CD4-positive, alpha-beta T cell treated with Interleukin-15 for 4 hours (primary cell): ENCODE results near the gene SLC39A11.

ENCODE experiments used
- DNase-seq: peaks from one replicate; pipeline ENCODE4 v3.0.0-alpha.2; 2020; ENCODE audit warnings: low spot score

The SLC39A11 gene

GRCh38 chr17:73042809-73043685 is 49.4 kb downstream of the SLC39A11 start:
- no peak for DNase-seq

- DNase-seq: no peak
Measured at GRCh38 chr17:73042225-73042624, 50.3 kb downstream of the SLC39A11 start.

- DNase-seq: no peak
Measured at GRCh38 chr17:73039282-73039681, 53.2 kb downstream of the SLC39A11 start.

GRCh38 chr17:73031472-73031871 is 61.0 kb downstream of the SLC39A11 start:
- DNase-seq: no peak

DNA sequence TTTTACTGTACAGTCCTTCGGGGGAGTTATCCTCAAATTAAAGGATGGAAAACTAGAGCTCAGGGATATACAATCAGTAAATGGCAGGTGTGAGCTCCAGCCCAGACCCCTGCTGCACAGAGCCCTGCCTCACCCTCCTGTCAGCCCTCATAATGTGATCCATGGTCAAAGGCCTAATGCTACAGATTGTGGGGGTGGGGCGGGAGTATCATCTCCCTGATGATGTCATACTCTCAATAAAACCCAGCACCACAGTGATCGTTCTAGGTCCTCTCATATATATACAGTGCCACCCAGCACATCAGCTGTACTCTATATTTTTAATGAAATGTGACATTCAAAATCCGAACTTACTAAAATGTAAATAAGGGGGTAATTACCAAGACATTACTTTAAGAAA is 61.5 kb downstream of the SLC39A11 start:
- no peak for DNase-seq

DNA sequence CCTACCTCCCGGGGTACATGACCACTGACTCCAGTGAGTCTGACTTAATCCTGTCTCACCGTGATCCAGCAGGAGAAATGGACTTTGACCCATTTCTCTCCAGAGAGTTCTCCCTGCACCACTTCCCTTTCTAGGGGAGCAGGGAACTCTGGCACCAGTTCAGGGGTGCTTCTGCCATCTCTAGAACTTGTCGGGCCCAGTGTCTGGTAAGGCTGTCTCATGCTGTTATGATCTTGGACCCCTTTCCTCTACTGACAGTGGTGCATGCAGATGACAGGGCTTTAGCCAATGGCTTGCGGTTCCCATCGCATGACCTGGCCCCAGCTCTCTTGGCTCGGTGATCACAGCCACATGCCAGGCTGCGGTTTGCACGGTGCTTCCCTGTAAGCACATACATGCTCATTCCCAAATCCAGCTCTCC is 62.0 kb downstream of the SLC39A11 start:
- DNase-seq: no peak

DNA sequence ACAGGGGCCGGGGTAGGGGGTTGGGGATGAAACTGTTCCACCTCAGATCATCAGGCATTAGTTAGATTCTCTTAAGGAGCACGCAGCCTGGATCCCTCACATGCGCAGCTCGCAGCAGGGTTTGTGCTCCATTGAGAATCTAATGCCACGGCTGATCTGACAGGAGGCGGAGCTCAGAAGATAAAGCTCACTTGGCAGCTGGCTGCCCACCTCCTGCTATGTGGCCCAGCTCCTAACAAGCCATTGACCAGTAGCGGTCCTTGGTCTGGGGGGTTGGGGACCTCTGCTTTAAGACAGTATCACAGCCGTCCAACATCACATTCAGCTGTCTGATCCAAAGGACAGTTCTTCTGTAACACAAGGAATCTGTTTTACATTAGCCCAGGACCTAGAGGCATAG is 62.5 kb downstream of the SLC39A11 start:
- DNase-seq: no peak

DNA sequence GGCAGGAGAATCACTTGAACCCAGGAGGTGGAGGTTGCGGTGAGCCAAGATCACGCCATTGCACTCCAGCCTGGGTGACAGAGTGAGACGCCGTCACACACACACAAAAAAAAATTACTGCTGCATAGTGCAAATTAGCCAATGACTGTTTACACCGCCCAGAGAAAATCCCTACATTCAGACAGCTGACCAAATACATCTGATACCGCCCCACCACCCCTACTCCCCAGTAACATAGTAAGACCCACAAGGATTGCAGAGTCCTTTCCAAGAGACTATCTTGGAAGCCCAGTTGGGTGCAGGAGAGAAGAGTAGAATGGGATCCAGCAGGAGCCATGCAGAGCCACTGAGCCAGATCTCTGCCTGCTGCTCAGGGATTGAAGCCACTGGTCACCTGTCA is 63.5 kb downstream of the SLC39A11 start:
- no peak for DNase-seq

DNA sequence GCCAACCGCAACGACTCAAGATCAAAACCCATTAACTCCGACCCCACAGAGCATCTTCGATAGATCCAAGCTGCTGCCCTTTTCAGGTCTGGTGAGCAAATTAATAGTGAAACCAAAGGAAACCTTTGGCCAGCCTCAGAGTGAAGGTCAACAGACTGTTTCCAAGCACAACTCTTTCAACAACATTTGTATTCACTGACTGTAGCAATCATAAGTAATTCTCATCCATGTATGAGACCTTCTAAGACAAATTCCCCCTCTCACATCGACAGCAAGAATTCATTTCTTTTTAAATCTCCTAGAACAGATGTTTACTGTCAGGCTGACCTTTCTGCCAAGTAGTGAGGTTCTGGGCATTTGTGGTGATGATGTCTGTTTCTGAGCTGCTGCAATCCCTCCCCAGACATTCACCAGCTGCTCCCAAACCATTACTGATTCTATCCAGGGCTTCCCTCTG is 64.2 kb downstream of the SLC39A11 start:
- no peak for DNase-seq

DNA sequence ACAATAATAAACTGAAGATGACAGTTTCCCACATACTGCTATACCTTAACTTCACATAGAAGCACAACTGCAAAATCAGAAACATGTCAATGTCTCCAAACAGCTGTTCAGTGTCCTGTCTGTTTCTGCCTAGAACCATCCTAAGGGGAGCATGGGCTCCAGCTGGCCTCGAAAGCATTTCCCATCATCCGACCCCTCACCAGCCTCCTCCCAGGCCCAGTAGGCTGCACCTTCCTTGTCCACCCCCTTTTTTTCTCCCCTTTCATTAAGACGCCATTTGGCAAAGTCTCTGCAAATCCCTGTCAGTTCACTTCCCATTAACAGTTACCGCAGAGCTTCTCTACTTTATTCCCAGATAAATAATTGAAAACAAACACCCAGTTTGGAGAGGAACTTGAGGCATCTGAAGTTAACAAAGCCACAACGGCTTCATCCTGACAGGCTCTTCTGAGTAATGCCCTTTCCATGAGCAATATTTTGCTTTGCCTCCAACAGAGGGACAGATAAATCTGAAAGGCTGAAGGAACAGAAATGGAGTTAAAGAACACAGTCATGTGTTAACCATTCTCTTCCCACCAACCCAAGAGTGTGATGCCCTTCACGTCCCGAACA is 65.3 kb downstream of the SLC39A11 start:
- DNase-seq: no peak

DNA sequence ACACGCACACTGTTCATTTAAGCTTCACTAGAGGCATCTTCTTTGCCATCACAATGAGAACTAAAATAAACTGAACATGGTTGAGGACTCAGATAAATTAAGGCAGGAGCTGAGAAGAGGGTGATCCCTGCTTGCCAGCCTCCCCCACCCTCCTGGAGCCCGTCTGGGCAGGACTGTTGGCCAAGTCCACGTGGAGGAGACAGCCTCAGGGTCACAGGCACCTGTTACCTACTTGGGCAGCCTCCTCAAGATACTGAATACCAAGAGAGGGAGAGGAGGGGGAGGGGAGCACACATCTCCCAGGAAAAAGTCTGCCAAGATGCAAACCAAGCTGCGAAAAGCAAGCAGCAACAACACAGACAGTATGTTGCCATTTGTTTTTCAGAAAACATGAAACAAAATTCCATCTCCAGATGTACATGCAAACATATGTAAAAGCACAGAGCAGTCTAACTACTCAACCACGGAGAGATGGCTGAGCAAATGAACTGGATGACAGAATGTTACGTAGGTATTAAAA is 67.4 kb downstream of the SLC39A11 start:
- no peak for DNase-seq

DNA sequence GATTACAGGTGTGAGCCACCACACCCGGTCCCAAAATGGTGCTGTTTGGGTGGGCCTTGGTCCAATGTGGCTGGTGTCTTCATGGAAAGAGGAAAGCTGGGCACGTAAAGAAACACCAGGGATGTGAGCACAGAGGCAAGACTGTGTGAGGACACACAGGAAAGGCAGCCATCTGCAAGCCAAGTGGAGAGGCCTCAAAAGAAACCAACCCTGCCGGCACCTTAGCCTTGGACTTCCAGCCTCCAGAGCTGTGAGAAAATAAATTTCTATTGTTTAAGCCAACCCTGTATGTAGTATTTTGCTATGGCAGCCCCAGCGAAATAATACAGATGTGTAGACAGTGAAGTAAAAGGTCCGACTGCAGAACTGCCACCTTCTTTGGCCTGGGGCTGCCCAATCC is 68.7 kb downstream of the SLC39A11 start:
- DNase-seq: no peak

DNA sequence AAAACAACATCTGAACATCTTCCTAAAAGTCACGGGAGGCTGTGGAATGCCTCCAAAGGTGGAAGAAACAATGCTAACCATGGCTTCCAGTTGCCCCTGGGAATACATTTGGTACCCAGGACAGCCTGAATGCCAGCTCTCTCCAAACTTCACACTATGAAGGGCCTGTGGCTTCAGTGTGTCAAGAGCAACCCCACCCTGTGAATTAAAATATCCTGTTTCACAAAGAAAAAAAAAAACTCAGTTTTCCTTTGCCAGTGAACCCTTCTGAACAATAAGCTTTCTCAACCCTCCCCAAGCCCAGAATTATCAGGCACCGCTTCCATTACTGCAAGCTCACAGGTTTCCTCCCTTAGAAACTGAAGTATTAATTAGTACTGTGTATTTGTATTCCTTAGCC is 69.8 kb downstream of the SLC39A11 start:
- DNase-seq: no peak

GRCh38 chr17:73021771-73022170 is 70.7 kb downstream of the SLC39A11 start:
- no peak for DNase-seq

GRCh38 chr17:73020110-73020509 is 72.4 kb downstream of the SLC39A11 start:
- no peak for DNase-seq

GRCh38 chr17:73018599-73018998 is 73.9 kb downstream of the SLC39A11 start:
- DNase-seq: no peak

GRCh38 chr17:73017658-73018057 is 74.8 kb downstream of the SLC39A11 start:
- no peak for DNase-seq

DNA sequence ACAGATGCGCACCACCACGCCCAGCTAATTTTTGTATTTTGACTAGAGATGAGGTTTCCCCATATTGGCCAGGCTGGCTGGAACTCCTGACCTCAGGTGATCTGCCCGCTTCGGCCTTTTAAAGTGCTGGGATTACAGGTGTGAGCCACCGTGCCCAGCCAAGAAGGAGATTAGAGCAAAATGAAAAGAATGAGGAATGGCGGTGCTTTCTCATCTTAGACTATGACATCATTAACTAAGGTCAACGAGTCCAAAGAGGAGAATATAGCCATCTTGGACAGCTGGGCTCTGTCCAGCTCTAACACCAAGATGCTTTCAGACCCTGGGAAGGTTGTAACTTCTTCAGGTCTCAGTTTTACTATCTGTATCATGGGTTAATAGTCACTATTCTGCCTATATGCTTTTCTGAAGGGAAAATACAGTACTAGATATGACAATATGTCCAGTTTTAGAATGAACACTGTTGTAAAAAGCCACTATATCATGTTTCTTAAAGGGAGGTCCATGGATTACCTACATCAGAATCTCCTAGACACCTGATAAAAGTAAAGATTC is 76.7 kb downstream of the SLC39A11 start:
- no peak for DNase-seq

GRCh38 chr17:73013816-73014663 is 78.4 kb downstream of the SLC39A11 start:
- no peak for DNase-seq

DNA sequence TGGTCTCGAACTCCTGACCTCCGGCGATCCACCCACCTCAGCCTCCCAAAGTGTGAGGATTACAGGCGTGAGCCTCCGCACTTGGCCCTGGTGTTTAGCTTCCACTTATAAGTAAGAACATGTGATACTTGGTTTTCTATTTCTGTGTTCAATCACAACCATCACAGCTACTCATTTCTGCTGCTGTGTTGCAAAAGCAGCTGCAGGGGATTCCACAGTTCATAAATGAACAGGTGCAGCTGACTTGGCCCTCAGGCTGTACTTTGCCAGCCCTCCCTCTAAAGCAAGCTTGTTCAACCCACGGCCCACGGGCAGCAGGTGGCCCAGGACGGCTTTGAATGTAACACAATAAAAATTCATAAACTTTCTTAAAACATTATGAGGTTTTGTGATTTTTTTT is 79.2 kb downstream of the SLC39A11 start:
- no peak for DNase-seq

- no peak for DNase-seq
Measured at GRCh38 chr17:73011016-73011486, 81.4 kb downstream of the SLC39A11 start.

GRCh38 chr17:73010414-73010813 is 82.1 kb downstream of the SLC39A11 start:
- DNase-seq: no peak
